Right atrium auricular region (tissue), 2 donors: ENCODE measurements around the gene RHBG. TPM values are rescaled to one million over a fixed set of nuclear protein-coding genes. Genes with fewer than 3 reads are reported as not detected.

Experiments
- DNase-seq: peaks from one replicate; pipeline ENCODE4 v3.0.0-alpha.2; 2019; ENCODE audit warnings: low spot score
- H3K27ac ChIP-seq, 2 donors: fragments of 200-600 bp; sonication (generic); 1 replicate in 1 of 2; 2 replicates in 1 of 2; pipeline ENCODE4 v1.5.1; 2016 to 2019
- H3K27me3 ChIP-seq, 2 donors: fragments of 200-600 bp; sonication (generic); one replicate each; pipeline versions ENCODE4 v1.5.1 to v1.6.0; 2017 to 2019
- H3K36me3 ChIP-seq: fragments of 200-600 bp; sonication (generic); one replicate; pipeline ENCODE4 v1.5.1; 2016
- H3K4me1 ChIP-seq, 2 donors: fragments of 200-600 bp; sonication (generic); one replicate each; pipeline versions ENCODE4 v1.5.1 to v1.6.0; 2017 to 2019
- H3K4me3 ChIP-seq, 2 donors: fragments of 200-600 bp; sonication (generic); 1 replicate in 1 of 2; 2 replicates in 1 of 2; pipeline ENCODE4 v1.5.1; 2017 to 2019; ENCODE audit warnings: mild to moderate bottlenecking in 1 of 2, moderate library complexity in 1 of 2
- H3K9me3 ChIP-seq, 2 donors: fragments of 200-600 bp; sonication (generic); one replicate each; pipeline ENCODE4 v1.5.1; 2019
- CTCF ChIP-seq, 2 donors: fragments of 200-600 bp; sonication (generic); IDR thresholded peaks; one replicate each; pipeline ENCODE4 v1.5.1; 2019; ENCODE audit warnings: antibody characterized with exemption in 2 of 2
- total RNA-seq, 2 donors: library from RNA; depleted of rRNA; stranded (reverse); fragments of >200 nt; gene quantifications; one replicate each; pipeline ENCODE4 v1.1.0, GENCODE V29; 2016

Gene RHBG
- total RNA-seq, 2 donors from 2014 or later, result not detected

DNA sequence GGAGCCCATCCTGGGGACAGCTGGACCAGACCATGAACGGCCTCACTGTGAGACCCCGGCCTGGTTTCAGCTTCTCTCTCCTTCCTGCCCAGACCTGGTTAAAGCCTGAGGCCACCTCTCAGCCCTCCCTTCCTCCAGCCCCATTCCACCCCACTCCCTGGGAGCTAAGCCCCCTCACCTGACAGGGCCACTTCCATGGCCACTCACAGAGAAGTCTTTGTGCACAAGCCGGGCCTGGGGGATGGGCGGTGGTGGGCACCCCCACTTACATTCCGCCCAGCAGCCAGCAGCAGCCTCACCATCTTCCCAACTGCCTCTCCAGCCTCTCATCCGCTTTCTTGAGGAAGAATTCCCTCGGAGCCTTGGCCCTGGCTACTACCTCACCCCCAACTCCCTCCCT lies 40.4 kb downstream of the RHBG start:
- Histone ChIP-seq H3K36me3 (no peaks in the 10 kb centered on the region), H3K4me3 (no peak overlapping the region), H3K4me1 (no peaks in the 10 kb centered on the region), H3K27ac (no peak overlapping the region), H3K9me3 (no peaks in the 10 kb centered on the region), H3K27me3 (peaks cover 0 to 3% of the 10 kb centered on the region in 2 donors)
- no peak for DNase-seq
- TF ChIP-seq CTCF (IDR thresholded peaks at IDR 0.05), result no peak

- DNase-seq, result no peak
- H3K27ac ChIP-seq, result no peak overlapping the region
- H3K4me1 ChIP-seq, result no peaks in the 10 kb centered on the region
- TF ChIP-seq CTCF (IDR thresholded peaks at IDR 0.05), result no peak
- no peak overlapping the region for H3K4me3 ChIP-seq
- H3K36me3 ChIP-seq, result no peaks in the 10 kb centered on the region
- no peaks in the 10 kb centered on the region for H3K9me3 ChIP-seq
- H3K27me3 ChIP-seq, result peaks cover 0 to 3% of the 10 kb centered on the region in 2 donors
These were observed 41.2 kb downstream of the RHBG start for GRCh38 chr1:156410238-156410637.

- no peak overlapping the region for H3K4me3 ChIP-seq
- H3K4me1 ChIP-seq, result no peaks in the 10 kb centered on the region
- TF ChIP-seq CTCF (IDR thresholded peaks at IDR 0.05), result no peak
- H3K36me3 ChIP-seq, result no peaks in the 10 kb centered on the region
- DNase-seq, result no peak
- H3K27me3 ChIP-seq, result peaks cover 0 to 3% of the 10 kb centered on the region in 2 donors
- H3K27ac ChIP-seq, result no peak overlapping the region
- H3K9me3 ChIP-seq, result no peaks in the 10 kb centered on the region
These were observed 41.7 kb downstream of the RHBG start for GRCh38 chr1:156410740-156411139.

DNA sequence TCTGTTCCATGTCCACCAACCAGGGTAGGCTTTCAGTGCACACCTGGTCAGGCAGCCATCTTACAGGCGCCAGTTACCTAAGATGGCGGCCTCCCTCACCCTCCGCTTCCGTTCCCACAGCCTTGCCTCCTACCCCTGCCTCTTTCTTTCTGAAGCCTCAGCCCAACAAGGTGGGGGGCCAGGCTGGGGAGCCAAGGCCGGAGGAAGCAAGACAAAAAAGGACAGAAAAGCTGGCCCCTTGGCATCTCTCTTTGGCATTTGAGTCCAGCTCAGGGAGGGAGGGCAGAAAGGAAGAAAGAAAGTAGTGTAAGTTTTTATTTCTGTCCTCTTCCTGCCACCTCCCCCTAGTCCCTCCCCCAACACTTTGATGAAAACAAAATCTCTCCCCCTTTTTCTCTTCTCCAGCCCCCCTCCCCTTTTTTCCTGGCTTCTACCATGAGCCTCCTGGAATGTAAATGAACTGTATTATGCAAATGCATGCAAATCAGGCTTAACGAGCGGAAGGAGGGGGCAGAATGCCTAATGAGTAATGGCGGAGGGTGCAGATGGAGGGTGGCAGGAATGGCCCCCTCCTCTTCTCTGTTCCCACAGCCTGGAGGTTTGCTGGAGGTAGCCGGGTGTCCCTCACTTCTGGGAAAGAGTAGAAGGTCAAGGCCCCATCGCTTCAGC lies 43.8 kb downstream of the RHBG start:
- H3K36me3 ChIP-seq, result no peaks in the 10 kb centered on the region
- no peak overlapping the region for H3K27ac ChIP-seq
- H3K4me1 ChIP-seq, result no peaks in the 10 kb centered on the region
- H3K4me3 ChIP-seq, result no peak overlapping the region
- no peak for TF ChIP-seq CTCF (IDR thresholded peaks at IDR 0.05)
- no peaks in the 10 kb centered on the region for H3K27me3 ChIP-seq
- no peaks in the 10 kb centered on the region for H3K9me3 ChIP-seq
- DNase-seq, result no peak

GRCh38 chr1:156413391-156414246 lies 44.6 kb downstream of the RHBG start:
- Histone ChIP-seq H3K27ac (no peak overlapping the region), H3K4me1 (no peaks in the 10 kb centered on the region), H3K36me3 (no peaks in the 10 kb centered on the region), H3K9me3 (no peaks in the 10 kb centered on the region), H3K27me3 (no peaks in the 10 kb centered on the region), H3K4me3 (no peak overlapping the region)
- DNase-seq, result no peak
- no peak for TF ChIP-seq CTCF (IDR thresholded peaks at IDR 0.05)
